Stimulated activated CD4-positive, alpha-beta T cell treated with anti-CD3 and anti-CD28 coated beads, TNF-alpha, amount 100 ng/mL, for 1 hour (primary cell): ENCODE measurements around the gene COL12A1.

Experiments used
- DNase-seq, 3 donors: peaks; one replicate each; pipeline ENCODE4 v3.0.0-alpha.2; 2020; ENCODE audit warnings: low read depth in 3 of 3, low spot score in 1 of 3

The COL12A1 gene

DNA sequence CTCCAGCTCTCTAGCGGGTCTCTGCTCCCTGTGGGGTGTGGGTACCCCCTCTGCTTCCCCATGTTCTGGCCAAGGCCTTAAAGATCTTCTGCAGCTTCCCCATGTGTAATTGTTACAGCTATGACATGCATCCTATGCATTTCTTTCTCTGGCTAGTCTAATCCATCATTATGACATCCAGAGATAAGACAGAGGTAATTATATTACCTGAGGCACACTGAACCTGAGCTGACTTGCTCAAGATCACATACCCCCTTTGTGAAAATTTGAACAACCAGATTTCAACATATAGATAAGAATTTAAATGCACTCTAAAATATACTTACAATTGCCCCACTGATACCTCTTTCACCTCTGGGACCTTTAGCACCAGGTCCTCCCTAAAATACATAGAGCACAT lies 102.4 kb downstream of the COL12A1 start:
- DNase-seq = no peak

DNA sequence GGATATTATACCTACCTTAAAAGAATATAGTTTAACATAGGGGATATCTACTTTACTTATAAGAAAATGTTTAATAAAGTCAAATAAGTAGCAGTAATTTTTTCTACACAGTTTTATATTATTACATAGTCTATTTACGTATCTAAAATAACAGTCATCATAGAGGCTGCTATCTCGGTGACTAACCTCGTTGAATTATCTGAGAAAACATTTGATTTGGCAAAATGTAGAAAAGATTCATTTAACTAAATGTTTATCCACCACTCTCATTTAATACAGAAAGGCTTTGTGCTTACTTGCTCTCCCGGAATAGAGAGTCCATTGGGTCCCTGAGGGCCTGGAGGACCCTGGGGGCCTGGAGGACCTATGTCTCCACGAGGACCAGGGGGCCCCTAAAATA lies 103.6 kb downstream of the COL12A1 start:
- DNase-seq = no peak

DNA sequence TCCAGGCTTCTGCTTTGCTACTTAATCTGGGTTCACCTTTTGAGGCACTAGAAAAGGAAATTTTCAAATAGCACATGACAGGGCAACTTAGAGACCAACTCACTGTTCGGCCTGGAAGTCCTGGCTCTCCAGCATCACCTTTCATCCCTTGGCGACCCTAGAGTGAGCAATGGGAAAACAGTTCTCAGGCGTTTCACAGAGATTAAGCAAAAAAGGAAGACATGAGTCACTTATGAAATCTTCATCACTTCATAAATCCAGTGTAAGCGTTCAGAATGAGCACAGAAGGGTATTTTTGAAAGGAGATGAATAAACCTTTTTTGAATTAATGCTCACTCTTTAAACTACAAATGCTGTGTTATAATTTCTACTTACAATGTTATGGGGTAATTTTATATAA lies 104.0 kb downstream of the COL12A1 start:
- no peak for DNase-seq

DNA sequence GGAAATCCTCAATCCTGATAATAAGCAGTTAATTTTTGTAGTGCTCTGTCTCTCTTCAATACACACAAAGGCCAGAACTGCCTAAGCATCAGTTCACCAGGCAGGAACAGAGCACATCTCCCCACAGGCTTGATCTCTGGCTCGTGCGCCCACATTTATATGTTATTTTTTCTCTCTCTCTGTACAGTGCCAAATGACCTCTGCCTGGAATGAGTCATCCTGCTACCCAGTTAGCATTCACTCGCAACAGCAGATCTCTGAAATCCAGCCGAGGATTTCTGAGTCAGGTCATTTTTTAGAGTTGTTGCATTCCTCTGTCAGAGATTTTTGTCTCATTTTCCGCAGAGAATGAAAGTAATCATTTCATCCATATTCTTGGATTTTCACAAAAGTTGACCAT lies 107.1 kb downstream of the COL12A1 start:
- no peak for DNase-seq

DNA sequence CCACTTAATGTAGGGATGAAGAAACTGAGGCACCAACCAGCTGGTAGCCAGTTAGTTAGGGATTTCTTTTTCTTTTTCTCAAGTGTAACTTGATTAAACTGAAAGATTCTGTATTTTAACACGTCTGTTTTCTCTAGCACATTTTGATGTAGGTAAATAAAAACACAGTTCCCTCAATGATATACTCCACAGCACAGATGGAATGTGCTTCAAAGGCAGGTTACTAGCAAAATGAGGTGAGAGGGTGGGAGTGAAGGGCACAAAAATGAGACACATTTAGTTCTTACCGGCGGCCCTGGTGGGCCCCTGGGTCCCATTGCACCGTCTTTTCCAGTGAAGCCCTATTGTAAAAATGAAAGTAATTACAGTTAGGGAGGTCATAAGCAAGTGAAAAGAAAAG lies 108.9 kb downstream of the COL12A1 start:
- DNase-seq = no peak

DNA sequence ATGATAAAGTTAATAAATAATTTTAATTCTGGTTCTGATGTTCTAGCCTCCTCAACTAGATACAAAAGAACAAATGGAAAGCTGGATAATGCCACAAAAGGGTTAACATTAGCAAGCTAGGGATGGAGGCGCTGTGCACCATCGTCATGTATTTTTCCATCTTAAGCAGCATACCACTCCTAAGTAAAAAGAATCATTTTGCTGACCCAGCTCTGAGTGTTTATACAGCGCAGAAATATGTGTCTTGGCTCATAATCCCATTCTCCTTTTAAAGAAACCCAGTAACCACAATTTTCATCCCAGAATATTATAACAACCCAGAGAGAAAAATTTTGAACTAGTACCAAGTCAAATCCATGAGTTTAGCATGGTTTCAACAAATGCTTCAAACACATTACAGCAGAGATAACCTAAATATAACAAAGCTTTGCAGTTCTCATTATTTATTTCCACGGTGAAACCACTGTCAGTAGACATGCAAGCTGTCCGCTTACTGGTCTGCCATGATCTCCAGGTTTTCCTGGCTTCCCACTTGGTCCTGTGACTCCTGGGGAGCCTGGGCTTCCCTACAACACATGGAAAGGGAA lies 111.1 kb downstream of the COL12A1 start:
- DNase-seq = no peak

DNA sequence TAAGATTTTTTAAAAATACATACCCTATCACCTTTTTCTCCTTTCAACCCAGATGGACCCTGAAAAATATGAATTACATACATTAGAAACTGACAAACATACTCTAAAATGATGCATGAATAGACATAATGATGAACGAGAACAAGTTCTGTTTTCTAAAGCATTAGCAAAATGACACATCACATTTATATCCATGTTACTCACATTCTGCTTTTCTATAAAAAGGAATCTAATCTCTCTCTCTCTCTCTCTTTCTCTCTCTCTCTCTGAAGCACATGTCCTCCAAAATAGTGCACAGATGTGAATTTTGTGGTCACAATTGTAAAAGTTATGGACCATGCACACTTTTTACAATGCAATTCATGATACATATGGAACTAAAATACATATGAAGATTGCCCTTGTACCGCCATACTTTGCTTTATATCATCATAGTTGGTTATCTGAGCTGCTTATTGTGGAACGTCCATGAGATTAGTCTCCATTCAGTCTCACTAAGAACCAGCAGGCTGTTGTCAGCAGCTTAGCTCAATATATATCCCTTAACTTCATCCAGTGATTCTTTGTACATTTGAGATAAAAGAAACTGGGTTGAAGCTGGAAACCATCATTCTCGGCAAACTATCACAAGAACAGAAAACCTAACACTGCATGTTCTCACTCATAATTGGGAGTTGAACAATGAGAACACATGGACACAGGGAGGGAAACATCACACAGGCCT lies 114.2 kb downstream of the COL12A1 start:
- no peak for DNase-seq

DNA sequence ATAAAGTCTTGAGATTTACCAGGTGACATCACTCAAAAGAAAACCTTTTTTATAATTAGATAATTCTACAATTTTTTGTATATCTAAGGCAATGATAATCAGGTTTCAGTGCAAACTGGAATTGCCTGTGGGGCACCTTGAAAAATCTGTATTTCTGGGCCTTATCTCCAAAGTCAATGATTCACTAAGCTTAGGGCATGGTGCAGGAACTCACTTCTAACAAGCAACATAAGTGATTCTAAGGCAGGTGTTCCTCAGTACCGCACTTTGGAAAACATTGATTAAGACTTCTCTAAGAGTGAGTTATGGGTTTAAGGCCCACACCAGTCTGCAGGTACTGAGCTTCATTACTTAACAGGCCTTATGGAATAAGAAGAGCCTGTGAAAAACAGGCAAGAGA lies 115.3 kb downstream of the COL12A1 start:
- DNase-seq = no peak

DNA sequence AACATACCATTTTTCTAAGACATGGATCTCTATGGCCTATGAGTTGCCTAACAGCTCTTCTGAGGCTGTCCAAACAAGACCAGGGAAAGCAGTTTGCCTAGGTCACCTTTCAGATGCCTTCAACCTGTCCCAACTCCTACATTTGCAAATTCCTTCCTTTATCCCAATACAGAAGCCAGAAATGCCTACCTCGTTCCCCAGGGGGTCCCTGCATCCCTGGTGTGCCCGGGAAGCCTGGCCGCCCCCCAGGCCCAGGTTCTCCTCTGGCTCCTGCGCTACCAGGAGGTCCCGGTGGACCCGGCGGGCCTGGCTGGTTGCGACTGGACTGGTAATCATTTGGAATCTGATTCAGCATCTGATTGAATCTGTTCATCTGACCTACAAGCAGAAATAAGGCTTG lies 115.9 kb downstream of the COL12A1 start:
- no peak for DNase-seq

DNA sequence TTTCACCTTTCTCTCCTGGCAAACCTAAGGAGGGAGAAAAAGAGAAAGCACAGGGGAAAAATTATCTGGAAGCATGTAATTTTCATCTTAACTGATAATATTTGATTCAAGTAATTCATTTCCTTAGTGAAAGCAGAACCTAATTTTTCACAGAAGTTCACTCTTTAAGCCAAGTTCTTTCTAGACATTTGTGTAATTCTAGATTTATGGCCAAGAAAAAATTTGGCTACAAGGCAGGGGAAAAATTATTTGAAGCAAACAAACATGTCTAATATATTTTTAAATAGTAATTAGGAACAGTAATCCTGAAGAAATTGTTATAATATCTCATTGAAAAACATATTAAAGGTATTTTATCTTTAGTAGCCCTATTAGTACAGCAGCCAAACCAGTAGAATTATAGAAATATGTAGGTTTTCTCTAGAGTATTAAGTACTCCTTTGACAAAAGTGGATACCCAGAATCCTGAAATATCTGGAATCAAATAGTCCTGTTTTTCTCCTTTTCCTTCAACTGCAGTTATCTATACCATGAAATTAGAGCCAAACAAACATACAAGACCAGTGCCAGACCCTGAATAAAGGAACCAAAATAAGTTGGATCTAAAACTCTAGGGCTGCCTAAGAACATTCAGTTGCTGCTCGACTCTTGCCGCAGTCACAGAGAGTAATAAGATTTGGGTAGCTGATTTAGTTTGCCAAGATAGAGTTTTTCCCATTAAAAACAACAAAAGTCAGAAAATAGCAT lies 116.5 kb downstream of the COL12A1 start:
- DNase-seq = no peak

DNA sequence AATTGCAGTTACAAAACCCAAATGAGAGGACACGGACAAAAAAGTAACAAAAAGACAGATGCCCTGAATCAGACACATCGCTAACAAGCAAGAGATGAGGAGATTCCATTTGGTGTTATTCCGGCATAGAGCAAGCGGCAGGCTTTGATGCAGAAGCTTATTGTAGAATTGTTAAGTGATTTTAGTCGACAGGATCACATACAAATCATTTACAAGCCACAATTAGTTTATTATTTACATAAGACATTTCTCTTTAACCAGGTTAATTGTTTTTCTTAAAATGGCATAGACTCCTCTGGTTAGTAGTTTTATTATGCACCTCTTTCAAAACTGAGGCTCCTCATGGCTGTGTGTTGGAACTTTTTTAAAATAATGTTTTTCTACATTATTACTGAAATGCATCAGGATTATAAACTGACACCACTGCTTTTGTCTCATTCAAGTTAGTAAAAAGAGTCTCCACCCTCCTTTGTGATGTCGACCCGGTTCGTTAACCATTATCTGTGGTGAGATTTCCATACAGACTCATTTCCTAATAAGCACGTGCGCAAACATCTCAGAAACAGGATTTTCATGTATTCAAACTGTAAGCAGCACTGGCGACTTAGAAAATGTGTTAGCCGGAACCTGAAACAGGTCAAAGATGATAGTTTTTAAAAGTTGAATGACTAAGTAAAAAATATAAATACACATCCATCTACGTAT lies 119.8 kb downstream of the COL12A1 start:
- no peak for DNase-seq

DNA sequence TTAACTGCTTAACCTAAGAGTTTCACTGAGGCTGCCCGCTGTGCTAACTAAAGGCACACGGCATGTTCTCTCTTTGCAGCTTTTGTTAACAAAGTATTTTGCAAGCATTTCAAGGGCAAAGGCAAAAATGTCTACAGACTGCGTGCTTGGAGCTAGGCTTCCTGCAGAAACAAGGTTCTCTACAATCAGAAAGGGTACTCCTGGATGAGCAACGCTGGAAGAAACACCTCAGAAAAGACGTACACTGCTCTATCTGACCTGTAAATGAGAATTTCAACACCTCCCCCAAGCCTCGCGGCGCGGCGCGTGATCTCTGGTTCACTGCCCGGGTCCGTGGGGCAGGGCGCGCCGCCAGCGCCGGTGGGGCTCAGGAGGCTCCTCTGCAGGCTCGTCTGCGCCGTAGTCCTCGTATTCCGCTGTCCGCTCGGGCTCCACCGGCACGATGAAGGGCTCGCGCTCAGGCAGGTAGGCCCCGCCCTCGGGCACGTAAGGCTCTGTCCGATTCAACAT lies 120.9 kb downstream of the COL12A1 start:
- no peak for DNase-seq

DNA sequence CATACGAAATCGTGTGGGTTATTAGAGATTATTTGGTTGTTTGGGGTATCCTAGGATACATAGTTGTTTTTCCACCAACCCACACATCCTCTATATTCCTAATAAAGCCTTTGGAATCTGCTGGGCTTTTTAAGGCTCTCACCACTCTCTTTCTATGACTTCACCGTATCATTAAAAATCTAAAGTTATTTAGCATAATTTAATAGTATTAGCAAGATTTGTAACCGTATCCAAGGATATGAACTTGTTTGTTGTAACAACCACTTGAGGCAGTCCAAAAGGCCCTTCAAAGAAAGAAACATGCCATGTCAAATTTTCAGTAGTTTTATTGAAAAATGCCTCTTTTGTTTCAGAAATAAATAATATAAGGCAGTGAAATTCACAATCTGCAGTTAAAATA lies 121.8 kb downstream of the COL12A1 start:
- no peak for DNase-seq

DNA sequence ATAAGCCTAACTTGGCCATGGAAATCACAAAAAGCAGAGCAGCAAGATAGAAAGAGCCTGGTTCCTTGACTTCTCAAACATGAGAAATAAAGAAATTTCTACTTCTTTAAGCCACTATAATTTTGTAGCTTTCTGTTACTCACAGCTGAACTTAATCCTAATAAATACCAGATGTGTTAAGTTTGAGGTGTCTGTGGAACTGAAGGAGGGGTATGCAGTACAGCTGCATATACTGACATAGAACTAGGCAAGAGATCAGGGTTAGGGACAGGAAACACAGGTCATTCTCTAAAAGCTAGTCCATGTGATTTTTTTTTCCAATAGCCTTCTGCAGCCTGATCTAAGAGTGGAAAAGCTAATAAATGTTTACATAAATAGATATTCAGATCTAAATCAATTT lies 123.9 kb downstream of the COL12A1 start:
- DNase-seq = no peak

DNA sequence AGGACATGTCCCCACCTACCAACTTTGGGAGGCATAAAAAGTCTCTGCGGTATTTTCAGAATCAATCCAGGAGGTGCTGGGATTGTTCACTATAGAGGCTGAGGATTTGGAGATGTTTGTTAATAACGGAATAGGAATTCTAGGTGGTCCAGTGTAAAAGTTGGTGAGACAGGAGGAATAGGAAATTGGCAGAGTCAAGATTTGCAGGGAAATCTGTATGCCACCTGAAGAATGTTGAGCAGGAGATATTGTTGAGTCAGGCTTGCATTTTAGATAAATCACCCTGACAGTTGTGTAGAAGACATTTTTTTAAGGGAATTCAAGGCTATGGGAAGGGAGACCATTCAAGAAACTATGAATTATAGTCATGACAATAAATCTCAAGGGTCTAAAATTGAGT lies 124.8 kb downstream of the COL12A1 start:
- DNase-seq = no peak

DNA sequence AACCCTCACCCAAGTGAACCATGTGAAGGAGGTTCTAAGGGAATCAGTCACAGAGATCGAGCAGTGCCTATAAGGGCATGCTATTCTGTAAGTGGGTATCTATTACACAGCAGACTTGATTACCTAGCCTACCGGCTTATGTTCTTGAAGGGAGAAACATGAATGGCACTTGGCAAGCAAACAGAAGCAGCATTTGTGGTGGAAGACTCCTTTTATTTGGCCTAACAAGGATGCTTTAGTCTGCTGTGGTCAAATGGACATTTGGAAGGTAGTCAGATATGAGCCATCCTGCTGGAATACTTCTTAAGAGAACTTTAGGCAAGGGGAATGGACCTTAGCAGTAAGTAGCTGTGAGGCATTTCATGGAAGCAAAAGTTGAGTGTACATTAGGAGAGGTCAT lies 126.3 kb downstream of the COL12A1 start:
- DNase-seq = no peak

DNA sequence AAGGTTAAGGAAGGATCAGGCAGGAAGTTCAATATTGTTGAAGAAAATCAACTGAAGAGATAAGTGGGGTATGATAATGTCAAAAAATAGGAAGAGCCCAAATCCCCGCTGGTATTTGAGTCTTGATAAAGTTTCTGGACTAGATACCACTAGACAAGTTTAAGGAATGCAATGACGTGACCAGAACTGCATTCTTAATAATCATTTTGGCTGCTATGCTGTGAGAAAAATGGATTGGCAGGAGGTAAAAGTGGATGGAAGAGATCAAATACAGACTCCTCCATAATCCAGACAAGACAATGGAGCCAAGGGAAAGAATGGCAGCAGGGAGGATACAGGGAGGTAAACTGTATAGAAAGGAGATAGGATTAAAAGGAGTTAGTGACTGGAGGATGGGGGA lies 128.2 kb downstream of the COL12A1 start:
- no peak for DNase-seq

DNA sequence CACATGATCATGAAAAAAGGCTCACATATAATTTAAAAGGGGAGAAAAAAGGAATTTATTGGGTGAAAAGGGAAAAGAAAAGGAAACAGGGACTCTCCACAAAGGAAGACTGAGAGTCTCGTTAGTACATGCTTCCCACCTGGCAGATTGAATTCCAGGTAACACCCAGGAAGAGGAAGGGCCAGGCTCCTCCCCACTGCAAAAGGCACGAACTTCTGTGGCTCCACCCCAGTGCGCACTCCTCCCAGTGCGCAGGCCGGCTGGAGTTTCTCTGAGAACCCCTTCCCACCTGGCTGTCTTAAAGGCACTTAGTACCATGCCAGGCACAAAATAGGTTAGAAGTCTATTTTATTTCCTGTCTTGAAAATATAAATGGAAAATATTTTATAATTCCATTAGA lies 129.8 kb downstream of the COL12A1 start:
- no peak for DNase-seq

DNA sequence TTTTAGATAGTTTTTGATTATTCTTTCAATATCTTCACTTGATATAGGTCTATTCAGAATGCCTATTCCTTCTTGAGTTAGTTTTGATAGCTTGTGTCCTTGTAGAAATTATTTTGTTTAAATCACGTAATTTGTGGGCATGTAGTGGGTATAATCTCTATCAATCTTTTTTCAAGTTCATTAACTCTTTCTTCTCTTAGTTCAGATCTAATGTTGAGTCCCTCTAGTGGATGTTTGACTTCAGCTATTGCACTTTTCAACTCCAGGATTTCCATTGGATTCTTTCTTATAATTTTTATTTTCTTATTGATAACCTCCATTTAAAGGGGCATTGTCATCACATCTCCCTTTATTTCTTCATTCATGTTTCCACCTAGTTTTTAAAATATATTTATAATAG lies 135.6 kb downstream of the COL12A1 start:
- no peak for DNase-seq

DNA sequence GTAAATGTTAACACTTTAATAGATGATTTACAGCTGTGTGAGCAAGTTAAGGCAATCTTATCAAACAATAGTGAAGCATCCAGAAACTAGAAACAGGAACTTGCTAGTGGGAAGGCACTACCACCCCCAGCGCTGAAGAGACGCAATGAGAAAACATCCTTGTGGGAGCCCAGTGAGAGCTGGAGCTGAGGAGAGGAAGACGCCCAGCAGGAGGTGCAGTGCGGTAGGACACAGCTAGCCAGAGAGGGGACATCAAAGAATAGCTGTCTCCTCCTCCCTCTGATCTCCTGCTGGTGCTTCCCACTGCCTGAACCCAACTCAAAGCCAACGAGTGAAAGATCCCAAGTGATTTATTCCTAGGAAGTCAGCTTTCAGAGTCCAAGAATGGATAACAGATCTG lies 140.3 kb downstream of the COL12A1 start:
- DNase-seq = no peak

DNA sequence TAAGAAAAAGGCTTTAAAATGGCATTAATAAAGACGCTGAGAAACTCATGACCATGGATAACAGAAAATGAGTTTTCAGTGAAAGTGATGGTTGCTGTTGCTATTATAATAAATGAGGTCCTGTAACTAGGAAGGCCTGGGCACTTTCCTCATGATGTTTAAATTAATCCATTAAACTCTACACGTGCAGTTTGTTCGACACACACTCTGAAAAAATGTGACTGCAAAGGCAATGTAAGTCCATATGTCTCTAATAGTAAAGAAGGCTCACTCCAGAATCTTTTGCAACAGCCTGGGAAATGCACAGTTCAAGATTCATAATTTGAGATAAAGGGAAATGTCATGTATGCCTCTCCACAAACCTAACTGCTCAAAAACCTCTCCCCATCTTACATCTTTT lies 153.4 kb downstream of the COL12A1 start:
- DNase-seq = no peak

DNA sequence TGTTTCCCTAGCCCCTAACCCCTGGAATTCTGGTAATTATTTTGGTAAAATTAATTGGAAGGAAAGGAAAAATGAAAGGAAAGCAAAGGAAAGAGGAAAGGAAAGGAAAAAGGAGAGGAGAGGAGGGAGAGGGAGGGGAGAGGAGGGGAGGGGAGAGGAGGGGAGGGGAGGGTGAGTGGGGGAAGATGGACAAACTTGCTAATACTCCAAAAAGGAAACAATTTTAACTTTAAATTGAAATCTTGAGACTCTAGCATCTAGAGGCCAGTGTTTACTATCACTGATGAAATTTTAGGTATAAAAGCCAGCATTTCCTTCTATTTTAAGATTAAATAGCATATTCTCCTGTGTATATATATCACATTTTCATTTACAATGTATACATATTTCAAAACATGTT lies 156.5 kb downstream of the COL12A1 start:
- DNase-seq = no peak
